Spleen (tissue), 11 donors: ENCODE measurements around the gene FXYD2. TPM values are rescaled to one million over a fixed set of nuclear protein-coding genes. Genes with fewer than 3 reads are reported as not detected.

Experiments used
- DNase-seq: peaks from one replicate; pipeline ENCODE4 v3.0.0-alpha.2; 2020
- H3K27ac ChIP-seq, 8 donors: fragments of 200-600 bp; sonication (generic) in 7 of 8; 1 replicate in 4 of 8; 2 replicates in 4 of 8; pipeline versions ENCODE4 v1.5.0 to v1.8.0; 2016 to 2021; ENCODE audit warnings: inconsistent platforms in 4 of 8, mild to moderate bottlenecking in 4 of 8, moderate library complexity in 1 of 8
- H3K27me3 ChIP-seq, 7 donors: fragments of 200-600 bp; sonication (generic) in 6 of 7; replicated peaks in 1 of 7; 1 replicate in 4 of 7; 2 replicates in 3 of 7; pipeline versions ENCODE4 v1.5.0 to v1.8.0; 2016 to 2021; ENCODE audit warnings: inconsistent platforms in 3 of 7, mild to moderate bottlenecking in 1 of 7
- H3K36me3 ChIP-seq, 6 donors: fragments of 200-600 bp; sonication (generic) in 5 of 6; 1 replicate in 4 of 6; 2 replicates in 2 of 6; pipeline versions ENCODE4 v1.5.0 to v1.8.0; 2016 to 2021; ENCODE audit warnings: inconsistent platforms in 2 of 6
- H3K4me1 ChIP-seq, 6 donors: fragments of 200-600 bp; sonication (generic) in 5 of 6; 1 replicate in 3 of 6; 2 replicates in 3 of 6; pipeline versions ENCODE4 v1.5.0 to v1.8.0; 2016 to 2021; ENCODE audit warnings: inconsistent platforms in 3 of 6
- H3K4me3 ChIP-seq, 8 donors: fragments of 200-600 bp; sonication (generic) in 7 of 8; 1 replicate in 4 of 8; 2 replicates in 4 of 8; pipeline versions ENCODE4 v1.5.0 to v1.8.0; 2016 to 2021; ENCODE audit warnings: inconsistent platforms in 4 of 8, mild to moderate bottlenecking in 4 of 8, moderate library complexity in 2 of 8
- H3K9me3 ChIP-seq, 8 donors: fragments of 200-600 bp; sonication (generic) in 7 of 8; 1 replicate in 4 of 8; 2 replicates in 4 of 8; pipeline versions ENCODE4 v1.5.0 to v1.8.0; 2016 to 2021; ENCODE audit warnings: inconsistent platforms in 4 of 8
- POLR2A ChIP-seq, 3 donors: fragments of 450-650 bp; IDR thresholded peaks; one replicate each; pipeline ENCODE4 v1.5.1; 2017; ENCODE audit warnings: antibody characterized with exemption in 3 of 3, mild to moderate bottlenecking in 1 of 3
- POLR2AphosphoS5 ChIP-seq, 3 donors: sonication (generic); formaldehyde crosslinking; IDR thresholded peaks; one replicate each; pipeline ENCODE4 v1.5.1; 2017; ENCODE audit warnings: antibody characterized with exemption in 3 of 3
- WGBS, 5 donors: extraction: QIAGEN DNeasy Blood & Tissue Kit in 3 of 5; methylation state at CpG; one replicate each; pipeline versions ENCODE4 v1.1.5 to v1.1.7; 2013 to 2018; 5-methylcytosine and 5-hydroxymethylcytosine counted together
- intact Hi-C: fragments of 100-400 bp; cut with DNase I; formaldehyde crosslinking; loops from one replicate; pipeline ENCODE4 v1.15.0; 2023; ENCODE audit warnings: low total_unique reads
- polyA plus RNA-seq, 3 donors: library from polyadenylated mRNA; stranded (reverse); fragments of 200-250 nt; gene quantifications; one replicate each; pipeline ENCODE4 v1.2.1, GENCODE V29; 2013
- total RNA-seq, 7 donors: library from RNA; depleted of rRNA in 3 of 7; stranded (reverse); fragments of >200 nt in 3 of 7; fragmentation: NEBNext Ultra II Directional in 4 of 7; extraction: Animal tissue kit (Norgen Biotek cat#: 25700) in 4 of 7; gene quantifications; one replicate each; pipeline versions ENCODE4 v1.1.0 to v1.2.1, GENCODE V29; 2016 to 2021
- TF ChIP-seq, protein P1 (sequence below), 11 experiments: fragments of 200-600 bp in 7 of 11; fragments of 450-650 bp in 4 of 11; sonication (generic) in 4 of 11; IDR thresholded peaks in 8 of 11; conservative IDR thresholded peaks in 3 of 11; 1 replicate in 7 of 11; 2 replicates in 4 of 11; pipeline versions ENCODE4 v1.4.0 to v1.8.0; 2016 to 2021; ENCODE audit warnings: antibody characterized with exemption in 11 of 11, inconsistent platforms in 4 of 11, mild to moderate bottlenecking in 1 of 11
- donor health status: healthy with polysubstance abuse.
- donor health status: DM: no; HTN: no; CAD: no; lungs with moderate emphysema.
- donor health status: DM: no; HTN: no; CAD: no.
- donor health status: Bipolar disorder and iron deficiency.
- donor health status: healthy.
- donor health status: DM: no; HTN: no; CAD: no.
- donor health status: DM: yes; HTN: yes; CAD: no.

FXYD2 gene
- total and polyA plus RNA-seq, 10 donors, result 4.7 to 20.0 (median 8.0) TPM

DNA sequence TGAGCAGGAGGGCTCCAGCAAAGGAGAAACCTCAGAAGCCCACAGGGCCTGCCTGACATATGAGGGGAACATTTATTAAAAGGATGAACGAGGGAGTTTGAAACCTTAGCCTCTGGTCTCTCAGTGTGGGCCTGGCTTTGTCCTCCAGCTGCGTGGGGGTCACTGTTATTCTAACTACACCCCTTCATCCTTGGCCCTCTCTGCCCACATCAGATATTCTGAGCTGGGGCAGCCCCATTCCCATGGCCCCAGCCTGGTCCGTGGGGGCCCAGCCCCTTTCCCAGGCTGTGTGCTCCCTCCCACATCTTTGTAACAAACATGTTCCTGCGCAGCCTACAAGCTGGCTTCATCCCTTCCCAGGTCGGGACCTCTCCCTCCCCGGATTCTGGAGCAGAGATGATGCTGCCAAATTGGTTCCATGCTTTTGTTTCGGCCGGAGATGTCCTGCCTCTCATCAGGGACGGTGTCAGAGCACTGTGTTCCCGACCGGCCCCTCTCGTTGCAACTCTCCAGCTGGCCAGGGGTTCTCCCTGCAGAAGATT lies 47.9 kb upstream of the FXYD2 start:
- Histone ChIP-seq H3K4me1 (peaks cover 12 to 90% (median 68%) of the 10 kb centered on the region in 6 donors), H3K27ac (peak overlapping the region in 6 of 8 donors; percentile 15 to 91 (median 86)), H3K4me3 (peak overlapping the region in 2 of 8 donors; percentile 73 to 75), H3K9me3 (no peaks in the 10 kb centered on the region), H3K36me3 (no peaks in the 10 kb centered on the region), H3K27me3 (peaks cover 0 to 58% (median 16%) of the 10 kb centered on the region in 7 donors)
- intact Hi-C loops, result no loop called here
- WGBS, 5 donors, result 47 to 75% (median 59%) methylated on average over 12 of the region's 12 CpGs
- no peak for DNase-seq
- peak in 2 of 3 donors; percentile 37 to 56 for TF ChIP-seq POLR2AphosphoS5 (IDR thresholded peaks at IDR 0.05)
- TF ChIP-seq POLR2A (IDR thresholded peaks at IDR 0.05), result no peak

DNA sequence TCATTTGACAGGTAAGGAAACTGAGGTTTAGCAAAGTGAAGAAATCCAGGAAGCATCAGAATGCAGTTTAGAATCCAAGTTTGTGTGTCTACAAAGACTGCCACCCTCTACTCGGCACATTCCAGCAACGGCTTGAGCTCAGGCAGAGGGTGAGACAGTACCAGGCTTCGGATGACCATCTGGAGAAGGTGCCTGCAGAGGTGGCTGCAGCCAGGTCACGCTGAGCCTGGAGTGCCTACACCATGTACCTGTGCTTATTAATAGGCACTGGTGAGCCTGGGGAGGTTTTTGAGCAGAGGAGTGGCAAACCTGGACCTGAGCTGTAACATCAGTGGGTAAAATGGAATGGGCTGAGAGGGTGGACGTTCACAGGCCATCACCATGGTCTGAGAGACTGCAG lies 47.2 kb upstream of the FXYD2 start:
- 71 to 85% (median 78%) methylated on average over 5 of the region's 5 CpGs for WGBS, 5 donors
- TF ChIP-seq POLR2AphosphoS5 (IDR thresholded peaks at IDR 0.05) (no peak), POLR2A (IDR thresholded peaks at IDR 0.05) (no peak)
- TF ChIP-seq, protein P1, sequence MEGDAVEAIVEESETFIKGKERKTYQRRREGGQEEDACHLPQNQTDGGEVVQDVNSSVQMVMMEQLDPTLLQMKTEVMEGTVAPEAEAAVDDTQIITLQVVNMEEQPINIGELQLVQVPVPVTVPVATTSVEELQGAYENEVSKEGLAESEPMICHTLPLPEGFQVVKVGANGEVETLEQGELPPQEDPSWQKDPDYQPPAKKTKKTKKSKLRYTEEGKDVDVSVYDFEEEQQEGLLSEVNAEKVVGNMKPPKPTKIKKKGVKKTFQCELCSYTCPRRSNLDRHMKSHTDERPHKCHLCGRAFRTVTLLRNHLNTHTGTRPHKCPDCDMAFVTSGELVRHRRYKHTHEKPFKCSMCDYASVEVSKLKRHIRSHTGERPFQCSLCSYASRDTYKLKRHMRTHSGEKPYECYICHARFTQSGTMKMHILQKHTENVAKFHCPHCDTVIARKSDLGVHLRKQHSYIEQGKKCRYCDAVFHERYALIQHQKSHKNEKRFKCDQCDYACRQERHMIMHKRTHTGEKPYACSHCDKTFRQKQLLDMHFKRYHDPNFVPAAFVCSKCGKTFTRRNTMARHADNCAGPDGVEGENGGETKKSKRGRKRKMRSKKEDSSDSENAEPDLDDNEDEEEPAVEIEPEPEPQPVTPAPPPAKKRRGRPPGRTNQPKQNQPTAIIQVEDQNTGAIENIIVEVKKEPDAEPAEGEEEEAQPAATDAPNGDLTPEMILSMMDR (IDR thresholded peaks at IDR 0.05 in 8 of 11, conservative IDR thresholded peaks at IDR 0.05 in 3 of 11), result no peak
- H3K4me1 ChIP-seq, result peaks cover 12 to 90% (median 66%) of the 10 kb centered on the region in 6 donors
- no peaks in the 10 kb centered on the region for H3K9me3 ChIP-seq
- H3K27ac ChIP-seq, result peak overlapping the region in 4 of 8 donors; percentile 80 to 91 (median 86)
- H3K27me3 ChIP-seq, result peaks cover 0 to 51% (median 14%) of the 10 kb centered on the region in 7 donors
- intact Hi-C loops, result no loop called here
- DNase-seq, result no peak
- H3K4me3 ChIP-seq, result no peak overlapping the region
- H3K36me3 ChIP-seq, result no peaks in the 10 kb centered on the region

DNA sequence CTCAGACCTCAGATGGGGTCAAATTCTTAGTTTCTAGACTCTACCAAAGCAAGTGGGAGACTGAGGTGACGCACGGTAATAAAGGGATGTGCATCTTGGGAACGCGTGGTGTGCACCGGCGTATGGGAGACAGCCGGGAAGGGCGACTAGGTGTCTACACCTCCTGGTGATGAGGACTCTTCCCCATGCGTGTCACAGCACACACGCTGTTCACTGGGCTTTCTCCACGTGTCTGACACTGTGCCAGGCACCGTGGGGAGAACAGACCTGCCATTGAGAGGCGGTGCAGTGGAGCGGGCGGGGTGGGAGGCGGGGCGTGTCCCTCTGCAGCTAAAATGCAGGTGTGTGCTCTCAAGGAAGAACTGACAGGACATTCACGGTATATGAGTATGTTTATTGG lies 46.6 kb upstream of the FXYD2 start:
- WGBS, 5 donors, result 76 to 91% (median 90%) methylated on average over 18 of the region's 18 CpGs
- H3K27me3 ChIP-seq, result peaks cover 0 to 44% (median 8%) of the 10 kb centered on the region in 7 donors
- no peaks in the 10 kb centered on the region for H3K9me3 ChIP-seq
- H3K27ac ChIP-seq, result peak overlapping the region in 2 of 8 donors; percentile 32 to 85
- H3K36me3 ChIP-seq, result no peaks in the 10 kb centered on the region
- DNase-seq, result no peak
- intact Hi-C loops, result no loop called here
- TF ChIP-seq, protein P1 (IDR thresholded peaks at IDR 0.05 in 8 of 11, conservative IDR thresholded peaks at IDR 0.05 in 3 of 11), result no peak
- TF ChIP-seq POLR2AphosphoS5 (IDR thresholded peaks at IDR 0.05) (no peak), POLR2A (IDR thresholded peaks at IDR 0.05) (no peak)
- peaks cover 12 to 86% (median 63%) of the 10 kb centered on the region in 6 donors for H3K4me1 ChIP-seq
- no peak overlapping the region for H3K4me3 ChIP-seq

GRCh38 chr11:117870103-117870952 lies 45.8 kb upstream of the FXYD2 start:
- H3K27ac ChIP-seq, result peak overlapping the region in 5 of 8 donors; percentile 11 to 58 (median 25)
- H3K36me3 ChIP-seq, result no peaks in the 10 kb centered on the region
- TF ChIP-seq, protein P1 (IDR thresholded peaks at IDR 0.05 in 8 of 11, conservative IDR thresholded peaks at IDR 0.05 in 3 of 11), result no peak
- no peak for TF ChIP-seq POLR2A (IDR thresholded peaks at IDR 0.05)
- TF ChIP-seq POLR2AphosphoS5 (IDR thresholded peaks at IDR 0.05), result no peak
- H3K27me3 ChIP-seq, result peaks cover 0 to 36% (median 0%) of the 10 kb centered on the region in 7 donors
- peaks cover 12 to 78% (median 56%) of the 10 kb centered on the region in 6 donors for H3K4me1 ChIP-seq
- no peak overlapping the region for H3K4me3 ChIP-seq
- DNase-seq, result no peak
- no peaks in the 10 kb centered on the region for H3K9me3 ChIP-seq
- 74 to 89% (median 81%) methylated on average over 3 to 9 of the region's 9 CpGs for WGBS, 5 donors
- intact Hi-C loops, result no loop called here
